GM11168 (cell line): ENCODE results near the gene OR10W1.

ENCODE experiments used
- in situ Hi-C: fragments of 300-500 bp; cut with MboI; formaldehyde crosslinking; loops from one replicate; pipeline ENCODE4 v1.12.0; 2022; ENCODE audit warnings: low sequenced_read_pairs; ENCODE audit not compliant: unreplicated experiment

OR10W1 gene, protein sequence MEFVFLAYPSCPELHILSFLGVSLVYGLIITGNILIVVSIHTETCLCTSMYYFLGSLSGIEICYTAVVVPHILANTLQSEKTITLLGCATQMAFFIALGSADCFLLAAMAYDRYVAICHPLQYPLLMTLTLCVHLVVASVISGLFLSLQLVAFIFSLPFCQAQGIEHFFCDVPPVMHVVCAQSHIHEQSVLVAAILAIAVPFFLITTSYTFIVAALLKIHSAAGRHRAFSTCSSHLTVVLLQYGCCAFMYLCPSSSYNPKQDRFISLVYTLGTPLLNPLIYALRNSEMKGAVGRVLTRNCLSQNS

DNA sequence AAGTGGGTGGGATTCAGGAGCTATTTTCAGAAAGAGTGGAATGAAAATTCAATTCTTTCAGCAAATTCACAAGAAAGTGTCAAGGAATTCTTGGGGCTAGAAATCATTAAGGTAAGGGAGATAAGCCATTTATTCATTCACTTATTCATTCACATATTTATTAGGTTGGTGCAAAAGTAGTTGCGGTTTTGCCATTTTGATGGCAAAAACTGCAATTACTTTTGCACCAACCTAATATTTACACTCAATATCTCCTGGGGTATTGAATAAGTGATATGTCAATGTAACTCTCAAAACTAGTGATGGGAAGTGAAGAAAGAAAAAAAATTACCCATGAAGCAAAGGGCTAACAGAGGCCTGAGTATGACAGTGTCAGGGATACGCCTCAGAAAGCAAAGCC lies at the start of gene OR10W1:
Gene OR10W1 (minus strand): TSS at position 119 of the 400 bp plus-strand sequence. CDS start 402 bp downstream, outside the sequence.
- in situ Hi-C loops, result no loop called here

DNA sequence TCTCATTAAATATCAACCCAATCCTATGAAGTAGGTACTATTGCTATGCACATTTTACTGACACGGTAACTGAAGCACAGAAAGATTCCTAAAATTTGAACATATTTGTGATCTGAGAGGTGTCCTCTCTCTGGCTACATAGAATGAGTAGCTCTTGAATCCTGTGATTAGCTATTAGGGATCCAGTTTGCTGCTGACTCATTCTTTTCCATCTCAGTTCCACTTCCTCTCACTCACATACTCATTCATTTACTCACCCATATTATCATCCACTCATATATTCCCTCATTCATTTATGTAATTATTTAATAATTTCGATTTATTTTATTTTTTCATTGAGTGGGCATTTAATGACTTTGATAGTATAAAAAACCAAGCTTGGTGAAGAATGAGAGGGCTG lies 48.1 kb upstream of the OR10W1 start:
- in situ Hi-C loops, result no loop called here

DNA sequence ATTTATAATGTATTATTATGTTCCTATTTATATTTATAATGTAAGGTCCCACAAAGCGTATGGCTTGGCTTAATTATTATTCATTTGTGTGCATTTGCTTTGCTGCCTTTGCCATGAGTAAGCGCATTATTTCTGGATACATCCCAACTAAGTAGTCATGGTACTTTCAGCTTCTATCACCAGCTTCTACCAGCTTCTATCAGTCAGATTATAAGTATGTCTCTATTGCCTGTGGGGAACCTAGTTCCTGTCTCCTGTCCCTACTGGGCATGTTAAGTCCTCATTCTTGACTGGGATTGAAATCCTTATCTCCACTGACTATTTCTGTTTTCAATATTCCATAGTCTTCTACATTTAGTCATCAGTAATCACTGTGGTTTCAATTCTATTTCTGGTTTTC lies 33.5 kb upstream of the OR10W1 start:
- in situ Hi-C loops, result no loop called here

DNA sequence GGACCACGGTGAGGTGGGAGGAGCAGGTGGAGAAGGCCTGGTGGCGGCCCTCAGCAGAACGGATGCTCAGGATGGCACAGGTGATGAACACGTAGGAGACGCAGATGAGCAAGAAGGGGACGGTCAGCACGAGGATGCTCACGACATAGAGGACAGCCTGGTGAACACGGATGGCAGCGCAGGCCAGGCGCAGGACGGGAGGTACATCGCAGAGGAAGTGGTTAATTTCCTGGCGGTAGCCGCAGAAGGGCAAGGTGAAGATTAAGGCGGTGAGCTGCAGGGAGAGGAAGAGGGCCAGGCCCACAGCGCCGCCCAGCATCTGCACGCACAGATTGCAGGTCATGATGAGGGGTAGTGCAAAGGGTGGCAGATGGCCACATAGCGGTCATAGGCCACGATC lies 24.0 kb upstream of the OR10W1 start:
- in situ Hi-C loops, result no loop called here

DNA sequence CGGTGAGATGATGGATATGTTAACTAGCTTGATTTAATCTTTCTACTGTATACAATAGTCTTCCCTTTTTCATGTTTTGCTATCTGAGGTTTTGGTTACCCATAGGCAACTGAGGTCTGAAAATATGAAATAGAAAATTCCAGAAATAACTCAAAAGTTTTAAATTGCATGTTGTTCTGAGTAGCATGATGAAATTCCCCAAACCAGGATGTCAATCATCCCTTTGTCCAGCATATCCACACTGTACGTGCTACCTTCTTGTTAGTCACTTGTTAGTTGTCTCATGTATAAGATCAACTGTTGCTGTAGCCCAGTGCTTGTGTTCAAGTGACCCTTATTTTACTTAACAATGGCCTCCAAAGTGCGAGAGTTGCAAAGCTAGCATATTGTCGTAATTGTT lies 21.2 kb upstream of the OR10W1 start:
- in situ Hi-C loops, result no loop called here

DNA sequence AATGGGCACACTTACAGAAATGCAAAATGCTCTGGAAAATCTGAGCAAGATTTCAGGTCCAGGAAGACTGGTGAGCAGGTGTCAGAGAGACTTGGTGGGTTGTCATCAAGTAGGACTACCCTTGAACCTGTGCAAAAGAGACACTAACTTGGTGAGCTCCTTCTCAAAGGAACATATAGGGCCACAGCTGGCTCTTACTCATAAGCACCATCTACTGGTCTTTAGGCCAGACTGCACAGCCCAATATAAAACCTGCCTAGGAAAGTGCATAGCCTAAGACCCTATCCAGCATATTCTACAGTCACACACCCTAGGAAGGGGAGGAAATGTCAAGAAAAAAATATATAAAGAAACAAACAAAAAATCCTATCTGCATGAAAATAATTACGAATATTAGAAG lies 18.2 kb upstream of the OR10W1 start:
- in situ Hi-C loops, result no loop called here

DNA sequence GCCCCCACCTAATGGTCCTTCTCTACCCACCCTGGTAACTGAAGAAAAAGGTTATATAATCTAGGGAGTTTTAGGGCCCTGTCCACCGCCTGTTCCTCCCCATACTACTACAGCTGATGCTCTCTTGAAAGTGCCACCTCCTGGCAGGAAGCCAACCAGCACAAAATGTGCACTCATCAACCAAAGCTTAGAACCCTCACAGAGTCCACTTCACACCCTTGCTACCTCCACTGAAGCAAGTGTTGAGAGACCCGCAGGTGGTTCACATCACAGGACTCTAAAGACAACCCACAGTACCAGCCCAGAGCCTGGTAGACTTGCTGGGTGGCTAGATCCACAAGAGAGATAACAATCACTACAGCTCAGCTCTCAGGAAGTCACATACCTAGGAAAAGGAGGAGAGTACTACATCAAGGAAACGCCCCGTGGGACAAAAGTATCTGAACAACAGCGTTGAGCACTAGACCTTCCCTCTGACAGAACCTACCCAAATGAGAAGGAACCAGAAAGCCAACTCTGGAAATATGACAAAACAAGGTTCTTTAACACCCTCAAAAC lies 17.5 kb upstream of the OR10W1 start:
- in situ Hi-C loops, result no loop called here

DNA sequence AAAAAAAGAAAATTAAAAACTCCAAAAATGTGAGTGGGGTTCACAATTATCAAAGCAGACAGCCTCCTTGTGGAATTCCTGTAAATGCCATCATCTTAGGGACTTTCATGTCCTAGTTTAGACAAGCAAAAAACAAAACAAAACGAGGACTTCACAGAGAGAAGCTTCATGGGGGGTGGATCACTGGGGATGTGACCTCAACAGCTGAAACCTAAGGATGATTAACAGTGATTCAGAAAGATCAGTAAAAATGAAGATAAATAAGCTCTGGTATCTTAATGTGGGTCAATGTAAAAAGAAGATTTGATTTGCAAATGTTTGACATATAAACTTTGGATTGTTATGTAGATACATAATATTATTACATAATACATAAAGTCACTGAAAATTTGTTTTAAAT lies 8.1 kb upstream of the OR10W1 start:
- in situ Hi-C loops, result no loop called here

DNA sequence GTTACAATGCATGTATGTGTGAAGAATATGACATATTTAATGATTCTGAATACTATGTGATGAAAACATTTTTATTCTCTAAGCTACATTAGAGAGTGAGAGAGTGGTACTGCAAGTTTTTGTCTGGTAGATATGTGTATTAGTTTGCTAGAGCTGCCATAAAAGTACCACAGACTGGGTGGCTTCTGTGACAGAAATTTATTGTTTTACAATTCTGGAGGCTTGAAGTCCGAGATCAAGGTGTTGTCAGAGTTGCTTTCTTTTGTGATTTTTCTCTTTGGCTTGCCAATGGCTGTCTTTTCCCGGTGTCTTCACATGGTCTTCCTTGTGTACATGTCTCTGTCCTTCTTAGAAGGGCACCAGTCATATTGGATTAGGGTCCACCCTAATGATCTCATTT lies 6.9 kb upstream of the OR10W1 start:
- in situ Hi-C loops, result no loop called here

DNA sequence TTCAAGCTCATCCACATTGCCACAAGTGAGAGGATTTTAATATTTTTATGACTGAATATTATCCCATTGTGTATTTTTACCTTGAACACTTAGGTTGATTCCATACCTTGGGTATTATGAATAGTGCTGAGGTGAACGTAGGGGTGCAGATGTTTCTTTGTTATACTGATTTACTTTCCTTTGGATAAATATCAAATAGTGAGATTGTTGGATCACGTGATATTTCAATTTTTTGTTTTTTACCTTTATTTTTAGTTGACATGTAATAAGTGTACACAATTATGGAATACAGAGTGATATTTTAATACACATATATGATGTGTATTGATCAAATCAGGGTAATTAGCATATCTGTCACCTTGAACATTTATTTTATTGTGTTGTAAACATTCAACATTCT lies 8.1 kb downstream of the OR10W1 start:
- in situ Hi-C loops, result no loop called here

DNA sequence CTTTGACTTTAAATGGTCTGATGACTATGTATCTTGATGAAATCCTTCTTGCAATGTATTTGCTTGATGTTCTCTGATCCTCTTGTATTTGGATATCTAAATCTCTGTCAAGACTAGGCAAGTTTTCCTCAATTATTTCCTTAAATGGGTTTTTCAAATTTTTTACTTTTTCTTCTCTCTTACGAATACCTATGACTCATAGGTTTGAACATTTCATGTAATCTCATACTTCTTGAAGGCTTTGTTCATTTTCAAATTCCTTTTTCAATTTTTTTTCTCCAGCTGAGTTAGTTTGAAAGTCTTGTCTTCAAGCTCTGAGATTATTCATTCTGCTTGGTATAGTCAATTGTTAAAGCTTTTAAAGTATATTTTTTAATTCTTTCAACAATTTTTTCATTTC lies 13.1 kb downstream of the OR10W1 start:
- in situ Hi-C loops, result no loop called here

DNA sequence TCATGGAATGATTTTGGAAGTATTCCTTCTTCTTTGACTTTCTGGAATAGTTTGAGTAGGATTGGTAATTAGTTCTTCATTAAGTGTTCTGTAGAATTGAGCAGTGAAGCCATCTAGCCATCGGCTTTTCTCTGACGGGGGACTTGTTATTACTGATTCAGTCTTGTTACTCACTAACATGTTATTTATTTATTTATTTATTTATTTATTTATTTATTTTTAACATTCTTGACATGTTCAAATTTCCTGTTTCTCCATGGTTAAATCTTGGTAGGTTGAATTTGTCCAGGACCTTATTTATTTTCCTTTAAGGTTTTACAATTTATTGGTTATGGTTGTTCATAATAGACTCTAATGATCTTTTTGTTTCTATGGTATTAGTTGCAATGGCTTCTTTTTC lies 24.1 kb downstream of the OR10W1 start:
- in situ Hi-C loops, result no loop called here

DNA sequence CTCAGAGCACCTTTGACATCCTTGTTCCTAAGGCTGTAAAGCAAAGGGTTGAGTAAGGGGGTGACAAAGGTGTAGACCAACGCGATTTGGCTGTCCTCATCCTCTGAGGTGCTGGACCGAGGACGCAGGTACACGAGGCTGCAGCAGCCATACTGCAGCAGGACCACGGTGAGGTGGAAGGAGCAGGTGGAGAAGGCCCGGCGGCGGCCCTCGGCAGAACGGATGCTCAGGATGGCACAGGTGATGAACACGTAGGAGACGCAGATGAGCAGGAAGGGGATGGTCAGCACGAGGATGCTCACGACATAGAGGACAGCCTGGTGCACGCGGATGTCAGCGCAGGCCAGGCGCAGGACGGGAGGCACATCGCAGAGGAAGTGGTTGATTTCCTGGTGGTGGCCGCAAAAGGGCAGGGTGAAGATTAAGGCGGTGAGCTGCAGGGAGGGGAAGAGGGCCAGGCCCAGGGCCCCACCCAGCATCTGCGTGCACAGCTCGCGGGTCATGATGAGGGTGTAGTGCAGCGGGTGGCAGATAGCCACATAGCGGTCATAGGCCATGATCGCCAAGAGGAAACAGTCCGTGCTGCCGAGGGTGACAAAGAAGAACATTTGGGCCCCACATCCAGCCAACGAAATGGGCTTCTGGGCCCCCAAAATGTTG lies 40.0 kb downstream of the OR10W1 start:
- in situ Hi-C loops, result no loop called here

DNA sequence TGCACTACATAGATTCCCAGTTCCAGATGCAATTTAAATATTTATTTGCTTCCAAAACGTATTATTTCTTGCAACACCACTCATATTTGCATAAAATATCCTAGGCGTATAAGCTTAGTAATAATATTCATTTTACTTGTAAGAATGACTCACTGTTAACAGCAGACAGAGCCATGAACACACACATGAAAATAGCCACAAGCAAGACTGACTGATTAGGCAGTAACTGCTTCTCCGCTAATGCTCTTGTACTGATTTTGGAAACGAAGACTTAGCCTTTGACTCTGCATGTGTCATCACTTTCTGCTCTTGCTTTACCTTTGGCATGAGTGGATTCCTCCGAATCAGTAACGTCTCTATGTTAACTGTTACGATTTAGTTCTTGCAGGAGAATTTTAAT lies 45.3 kb downstream of the OR10W1 start:
- in situ Hi-C loops, result no loop called here
